Testis (tissue), 2 donors: ENCODE data around the gene THAP4.

Experiments
- POLR2A ChIP-seq: fragments of 450-650 bp; IDR thresholded peaks from one replicate; pipeline ENCODE4 v1.6.1; 2017; ENCODE audit warnings: antibody characterized with exemption, mild to moderate bottlenecking, moderate library complexity
- TF ChIP-seq, protein P1 (sequence below), 3 experiments: fragments of 450-650 bp in 2 of 3; fragments of 200-600 bp in 1 of 3; sonication (generic) in 1 of 3; IDR thresholded peaks; one replicate each; pipeline ENCODE4 v1.5.1; 2016 to 2019; ENCODE audit warnings: antibody characterized with exemption in 3 of 3, mild to moderate bottlenecking in 2 of 3, moderate library complexity in 1 of 3

DNA sequence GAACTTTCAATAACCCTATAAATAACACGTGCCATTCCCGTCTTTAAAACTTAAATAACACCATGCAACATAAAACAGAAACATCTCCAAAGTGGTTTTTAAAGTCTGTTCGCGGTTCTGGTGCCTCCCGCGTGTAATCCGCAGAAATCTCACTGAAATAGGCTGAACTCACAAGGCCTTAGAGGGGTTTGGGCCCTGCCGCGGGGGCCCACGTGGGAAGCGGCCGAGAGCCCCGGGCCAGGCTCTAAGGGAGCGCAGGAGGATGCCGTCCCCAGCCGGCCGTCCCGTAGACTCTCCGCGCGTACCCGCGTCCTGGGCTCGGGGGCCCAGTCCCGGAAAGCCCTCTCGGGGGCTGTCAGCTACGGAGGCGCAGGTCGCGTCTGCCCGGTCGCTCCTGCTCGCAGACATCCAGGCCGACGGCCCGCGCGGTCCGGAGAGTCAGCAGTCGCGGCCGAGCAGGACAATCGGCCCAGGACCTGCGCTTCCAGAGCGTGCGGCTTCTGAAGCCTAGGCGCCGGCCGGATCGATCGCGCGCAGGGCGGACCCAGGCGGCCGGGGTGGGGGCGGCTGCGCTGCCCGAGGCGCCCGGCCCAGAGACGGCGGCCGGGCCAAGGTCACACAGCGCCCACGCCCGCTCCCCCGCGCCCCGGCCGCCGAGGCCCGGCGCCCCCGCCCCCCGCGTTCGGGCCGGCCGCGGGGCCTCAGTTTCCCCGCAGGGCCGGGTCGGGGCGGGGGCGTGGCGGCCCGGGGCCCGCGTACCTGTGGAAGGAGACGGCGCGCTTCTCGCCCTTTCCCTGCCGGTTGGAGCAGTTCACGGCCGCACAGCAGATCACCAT, 558 bp downstream of the THAP4 start:
- TF ChIP-seq, protein P1, sequence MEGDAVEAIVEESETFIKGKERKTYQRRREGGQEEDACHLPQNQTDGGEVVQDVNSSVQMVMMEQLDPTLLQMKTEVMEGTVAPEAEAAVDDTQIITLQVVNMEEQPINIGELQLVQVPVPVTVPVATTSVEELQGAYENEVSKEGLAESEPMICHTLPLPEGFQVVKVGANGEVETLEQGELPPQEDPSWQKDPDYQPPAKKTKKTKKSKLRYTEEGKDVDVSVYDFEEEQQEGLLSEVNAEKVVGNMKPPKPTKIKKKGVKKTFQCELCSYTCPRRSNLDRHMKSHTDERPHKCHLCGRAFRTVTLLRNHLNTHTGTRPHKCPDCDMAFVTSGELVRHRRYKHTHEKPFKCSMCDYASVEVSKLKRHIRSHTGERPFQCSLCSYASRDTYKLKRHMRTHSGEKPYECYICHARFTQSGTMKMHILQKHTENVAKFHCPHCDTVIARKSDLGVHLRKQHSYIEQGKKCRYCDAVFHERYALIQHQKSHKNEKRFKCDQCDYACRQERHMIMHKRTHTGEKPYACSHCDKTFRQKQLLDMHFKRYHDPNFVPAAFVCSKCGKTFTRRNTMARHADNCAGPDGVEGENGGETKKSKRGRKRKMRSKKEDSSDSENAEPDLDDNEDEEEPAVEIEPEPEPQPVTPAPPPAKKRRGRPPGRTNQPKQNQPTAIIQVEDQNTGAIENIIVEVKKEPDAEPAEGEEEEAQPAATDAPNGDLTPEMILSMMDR (IDR thresholded peaks at IDR 0.05), result no peak
- no peak for TF ChIP-seq POLR2A
